HEK293 (cell line): ENCODE results near the gene CLK2.

Source experiments
- ZNF24 ChIP-seq: fragments of 450-650 bp; formaldehyde crosslinking; IDR thresholded peaks from 2 replicates; pipeline ENCODE4 v1.5.1; 2016; ENCODE audit warnings: missing biosample characterization, missing genetic modification characterization
- ZNF274 ChIP-seq, 2 experiments: fragments of 200-500 bp in 1 of 2; fragments of 450-650 bp in 1 of 2; sonication (Bioruptor generic) in 1 of 2; formaldehyde crosslinking in 1 of 2; IDR thresholded peaks; 2 replicates each; pipeline versions ENCODE4 v1.5.1 to v1.6.1; 2014 to 2016; ENCODE audit warnings: borderline replicate concordance in 1 of 2, inconsistent platforms in 1 of 2, low read length in 1 of 2, missing biosample characterization in 1 of 2, missing genetic modification characterization in 1 of 2
- ZNF426 ChIP-seq: fragments of 450-650 bp; formaldehyde crosslinking; IDR thresholded peaks from 2 replicates; pipeline ENCODE4 v1.5.1; 2017; ENCODE audit warnings: missing biosample characterization, missing genetic modification characterization, mild to moderate bottlenecking, inconsistent platforms, moderate library complexity
- ZNF561 ChIP-seq: fragments of 450-650 bp; IDR thresholded peaks from 2 replicates; pipeline ENCODE4 v1.5.1; 2018; ENCODE audit warnings: missing biosample characterization, missing genetic modification characterization, borderline replicate concordance
- TF ChIP-seq, protein P1 (sequence below): fragments of 450-650 bp; formaldehyde crosslinking; IDR thresholded peaks from 2 replicates; pipeline ENCODE4 v1.5.1; 2016; ENCODE audit warnings: missing biosample characterization, missing genetic modification characterization

DNA sequence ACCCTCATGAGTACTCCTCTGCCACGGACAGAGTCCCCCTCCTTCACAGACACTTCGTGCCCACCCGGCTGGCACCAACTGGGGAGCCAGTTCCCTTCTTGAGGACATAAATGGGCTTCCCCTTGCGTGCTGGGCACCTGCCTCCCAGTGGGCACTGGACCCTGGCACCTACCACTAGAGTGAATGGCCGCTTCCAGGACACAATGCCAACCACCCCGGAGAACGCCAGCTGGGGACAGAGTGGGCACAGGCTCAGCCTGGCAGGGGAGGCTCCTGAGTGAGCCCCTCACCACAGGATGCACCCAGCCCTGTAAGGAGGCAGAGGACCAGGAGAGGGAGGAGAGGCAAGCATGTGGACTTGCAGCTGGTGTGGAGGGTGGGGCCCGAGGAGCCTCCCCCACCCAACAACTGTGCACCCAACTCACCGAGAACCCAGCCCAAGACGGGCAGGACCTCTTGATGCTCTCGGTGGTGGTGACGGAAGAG lies 19.0 kb downstream of the CLK2 start:
- TF ChIP-seq ZNF561 (tag by site-specific recombination) (no peak), ZNF274 (IDR thresholded peaks at IDR 0.05; ENCODE audit: low read length) (no peak), ZNF274 (tag by site-specific recombination; IDR thresholded peaks at IDR 0.05; ENCODE audit: borderline replicate concordance) (no peak), ZNF426 (tag by site-specific recombination) (no peak), ZNF24 (tag by site-specific recombination) (no peak)
- TF ChIP-seq, protein P1, sequence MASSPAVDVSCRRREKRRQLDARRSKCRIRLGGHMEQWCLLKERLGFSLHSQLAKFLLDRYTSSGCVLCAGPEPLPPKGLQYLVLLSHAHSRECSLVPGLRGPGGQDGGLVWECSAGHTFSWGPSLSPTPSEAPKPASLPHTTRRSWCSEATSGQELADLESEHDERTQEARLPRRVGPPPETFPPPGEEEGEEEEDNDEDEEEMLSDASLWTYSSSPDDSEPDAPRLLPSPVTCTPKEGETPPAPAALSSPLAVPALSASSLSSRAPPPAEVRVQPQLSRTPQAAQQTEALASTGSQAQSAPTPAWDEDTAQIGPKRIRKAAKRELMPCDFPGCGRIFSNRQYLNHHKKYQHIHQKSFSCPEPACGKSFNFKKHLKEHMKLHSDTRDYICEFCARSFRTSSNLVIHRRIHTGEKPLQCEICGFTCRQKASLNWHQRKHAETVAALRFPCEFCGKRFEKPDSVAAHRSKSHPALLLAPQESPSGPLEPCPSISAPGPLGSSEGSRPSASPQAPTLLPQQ (tag by site-specific recombination), result peak; percentile 20; the same call in 1 of the 2 replicates
